Parathyroid adenoma (tissue), 2 donors: ENCODE measurements around the gene MAOA.

ENCODE experiments used
- H2AFZ ChIP-seq: fragments of 300-600 bp; sonication (generic); one replicate; pipeline ENCODE4 v1.7.0; 2017; ENCODE audit warnings: antibody characterized with exemption, mild to moderate bottlenecking
- H3K27ac ChIP-seq: fragments of 300-600 bp; sonication (generic); one replicate; pipeline ENCODE4 v1.7.0; 2017
- H3K27me3 ChIP-seq: fragments of 300-600 bp; sonication (generic); one replicate; pipeline ENCODE4 v1.7.0; 2017; ENCODE audit warnings: low read length; ENCODE audit not compliant: control insufficient read depth, insufficient read depth
- H3K36me3 ChIP-seq: fragments of 300-600 bp; sonication (generic); one replicate; pipeline ENCODE4 v1.7.0; 2017; ENCODE audit warnings: low read length; ENCODE audit not compliant: control insufficient read depth, insufficient read depth
- H3K4me1 ChIP-seq: fragments of 300-600 bp; sonication (generic); one replicate; pipeline ENCODE4 v1.7.0; 2017; ENCODE audit warnings: control low read depth
- H3K4me2 ChIP-seq: fragments of 300-600 bp; sonication (generic); one replicate; pipeline ENCODE4 v1.7.0; 2017; ENCODE audit warnings: low read length
- H3K4me3 ChIP-seq: fragments of 300-600 bp; sonication (generic); one replicate; pipeline ENCODE4 v1.7.0; 2017; ENCODE audit warnings: low read depth, low read length
- H3K79me2 ChIP-seq: fragments of 300-600 bp; sonication (generic); one replicate; pipeline ENCODE4 v1.7.0; 2017; ENCODE audit warnings: control low read depth
- H3K9ac ChIP-seq: fragments of 300-600 bp; sonication (generic); one replicate; pipeline ENCODE4 v1.7.0; 2017; ENCODE audit warnings: mild to moderate bottlenecking
- H3K9me3 ChIP-seq: fragments of 300-600 bp; sonication (generic); one replicate; pipeline ENCODE4 v1.7.0; 2017; ENCODE audit warnings: low read length; ENCODE audit not compliant: control insufficient read depth
- CTCF ChIP-seq: fragments of 300-600 bp; sonication (generic); IDR thresholded peaks from one replicate; pipeline ENCODE4 v1.7.0; 2017; ENCODE audit warnings: antibody characterized with exemption, mild to moderate bottlenecking
- donor health status: primary hyperparathyroidism.

Gene MAOA

GRCh38 chrX:43785930-43786591, 130.0 kb downstream of the MAOA start:
- no peaks in the 10 kb centered on the region for H3K36me3 ChIP-seq
- H3K79me2 ChIP-seq: no peaks in the 10 kb centered on the region
- no peak overlapping the region for H3K9ac ChIP-seq
- TF ChIP-seq CTCF: no peak
- no peak overlapping the region for H3K4me3 ChIP-seq
- H3K4me1 ChIP-seq: no peaks in the 10 kb centered on the region
- H3K9me3 ChIP-seq: no peaks in the 10 kb centered on the region
- H2AFZ ChIP-seq: no peak overlapping the region
- H3K4me2 ChIP-seq: no peak overlapping the region
- no peaks in the 10 kb centered on the region for H3K27me3 ChIP-seq
- no peak overlapping the region for H3K27ac ChIP-seq
